ENCODE measurements around the gene ADIG.
A peak's percentile ranks its signal among the peaks of the same experiment; 100 is the strongest.

Gene ADIG

DNA sequence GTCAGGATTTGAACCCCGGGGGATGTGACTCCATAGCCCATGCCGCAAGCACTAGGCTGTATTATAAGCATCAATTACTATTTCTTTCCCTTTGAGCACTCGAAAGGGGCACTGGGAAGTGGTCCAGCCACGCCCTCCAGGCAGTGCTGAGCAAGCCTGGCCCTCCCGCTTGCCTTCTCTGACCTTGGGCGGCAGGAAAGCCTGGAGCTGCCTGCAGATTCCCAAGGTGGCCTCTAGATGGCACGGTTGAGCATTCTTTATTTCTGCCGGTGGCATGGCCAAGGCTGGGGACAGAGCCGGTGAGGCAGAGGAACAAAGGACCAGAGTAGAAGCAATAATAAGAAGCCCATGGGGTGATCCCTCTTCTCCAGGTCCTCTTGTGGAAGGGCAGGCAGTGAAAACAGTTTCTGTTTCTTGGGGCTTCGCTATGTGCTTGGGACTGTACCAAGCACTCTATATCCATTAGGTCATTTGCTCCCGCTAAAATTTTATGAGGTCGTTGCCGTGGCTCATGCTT is 52.6 kb downstream of the ADIG start:
- ATAC-seq (replicated peaks; ENCODE audit: extremely low read depth, poor library complexity, severe bottlenecking) (peak; percentile 43), DNase-seq (ENCODE audit: low spot score in 2 of 2) (peak; percentile 37 to 43)
- Mint-ChIP-seq H3K9me3 (no peaks in the 10 kb centered on the region), H3K4me1 (peaks cover 7% of the 10 kb centered on the region), H3K27me3 (peaks cover 35% of the 10 kb centered on the region), H3K36me3 (ENCODE audit: insufficient read depth) (peaks cover 1% of the 10 kb centered on the region), H3K27ac (ENCODE audit: low read depth) (no peak overlapping the region), H3K4me3 (no peak overlapping the region)

DNA sequence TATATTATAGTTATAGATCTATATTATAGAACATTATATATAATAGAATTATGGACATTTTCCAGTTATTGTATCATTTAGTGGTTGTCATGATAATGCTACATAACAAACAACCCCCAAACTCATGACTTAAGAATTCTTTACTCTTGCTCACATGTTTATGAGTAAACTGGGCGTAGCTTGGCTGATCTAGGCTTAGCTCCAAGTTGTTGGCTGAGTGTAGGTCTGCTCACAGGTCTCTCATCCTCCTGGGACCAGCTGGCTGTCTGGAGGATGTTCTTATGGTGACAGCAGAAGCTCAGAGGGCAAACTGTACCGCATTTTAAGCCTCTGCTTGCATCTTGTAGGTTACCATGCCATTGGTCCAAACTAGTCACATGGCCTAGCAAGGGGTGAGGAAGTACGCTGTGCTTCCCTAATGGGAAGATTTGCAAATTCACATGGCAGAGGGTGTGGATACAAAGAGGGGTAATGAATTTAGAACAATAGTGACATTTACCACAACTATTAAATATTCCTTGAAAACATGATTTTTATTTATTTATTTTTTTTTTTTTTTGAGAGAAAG is 54.8 kb downstream of the ADIG start:
- peaks cover 7% of the 10 kb centered on the region for H3K4me1 Mint-ChIP-seq
- no peak overlapping the region for H3K27ac Mint-ChIP-seq (ENCODE audit: low read depth)
- H3K27me3 Mint-ChIP-seq, result peaks cover 44% of the 10 kb centered on the region
- no peak for ATAC-seq (replicated peaks; ENCODE audit: extremely low read depth, poor library complexity, severe bottlenecking)
- H3K36me3 Mint-ChIP-seq (ENCODE audit: insufficient read depth), result no peaks in the 10 kb centered on the region
- no peak overlapping the region for H3K4me3 Mint-ChIP-seq
- H3K9me3 Mint-ChIP-seq, result no peaks in the 10 kb centered on the region
- DNase-seq (ENCODE audit: low spot score in 2 of 2), result no peak
